H1 (cell line): ENCODE results near the gene SRM. TPM values are rescaled to one million over a fixed set of nuclear protein-coding genes. Genes with fewer than 3 reads are reported as not detected.

Experiments
- CTCF ChIP-seq, 3 experiments: IDR thresholded peaks; 1 replicate in 2 of 3; 2 replicates in 1 of 3; pipeline versions ENCODE4 v1.5.1 to v1.6.1; 2011; ENCODE audit warnings: low read length in 3 of 3, mild to moderate bottlenecking in 3 of 3, inconsistent platforms in 2 of 3, low read depth in 1 of 3, moderate library complexity in 1 of 3; ENCODE audit not compliant: insufficient read depth in 1 of 3; ENCODE audit errors: control extremely low read depth in 1 of 3
- KDM4A ChIP-seq: IDR thresholded peaks from one replicate; pipeline ENCODE4 v1.7.1; 2012; ENCODE audit warnings: low read depth, mild to moderate bottlenecking, moderate library complexity, low read length, inconsistent platforms; ENCODE audit not compliant: severe bottlenecking
- SP2 ChIP-seq: IDR thresholded peaks from 2 replicates; pipeline ENCODE4 v1.6.1; 2012; ENCODE audit warnings: mild to moderate bottlenecking, low read length, inconsistent platforms
- polyA plus RNA-seq, 7 experiments: library from polyadenylated mRNA; depleted of rRNA in 3 of 7; stranded (reverse) in 5 of 7; unstranded in 2 of 7; fragments of >200 nt in 5 of 7; fragments of 200-250 nt in 2 of 7; gene quantifications; 1 replicate in 5 of 7; 2 replicates in 1 of 7; 4 replicates in 1 of 7; pipeline versions ENCODE4 v1.2.1 to v1.2.3, GENCODE V29; 2011 to 2013; ENCODE audit warnings: missing spikeins in 2 of 7, mixed read lengths in 2 of 7
- total RNA-seq: library from RNA; stranded (reverse); fragmentation: NEBNext Ultra II Directional; extraction: Animal tissue kit (Norgen Biotek cat#: 25700); gene quantifications from 2 replicates; pipeline ENCODE4 v1.2.1, GENCODE V29; 2021

SRM gene
- total and polyA plus RNA-seq, 2 of the 8 experiments (the other 6 are each of a cell fraction or from before 2014, with no cell fraction given) = 110 to 208 TPM

GRCh38 chr1:11026052-11026451 is 33.8 kb downstream of the SRM start (continued):
- TF ChIP-seq CTCF (IDR thresholded peaks at IDR 0.05; ENCODE audit: control extremely low read depth in 1 of 3, insufficient read depth in 1 of 3, low read depth in 1 of 3, low read length in 3 of 3) (no peak), SP2 (no peak), KDM4A (no peak)
